CD4-positive, alpha-beta T cell treated with Interleukin-17A for 1 hour (primary cell): ENCODE measurements around the gene FLCN.
"Not testable (repeated sequence)": the region's sequence is repeated elsewhere in the genome, so short reads cannot be mapped to it uniquely, and the experiment has no call there.

Experiments
- DNase-seq: peaks from one replicate; pipeline ENCODE4 v3.0.0-alpha.2; 2020

The FLCN gene

DNA sequence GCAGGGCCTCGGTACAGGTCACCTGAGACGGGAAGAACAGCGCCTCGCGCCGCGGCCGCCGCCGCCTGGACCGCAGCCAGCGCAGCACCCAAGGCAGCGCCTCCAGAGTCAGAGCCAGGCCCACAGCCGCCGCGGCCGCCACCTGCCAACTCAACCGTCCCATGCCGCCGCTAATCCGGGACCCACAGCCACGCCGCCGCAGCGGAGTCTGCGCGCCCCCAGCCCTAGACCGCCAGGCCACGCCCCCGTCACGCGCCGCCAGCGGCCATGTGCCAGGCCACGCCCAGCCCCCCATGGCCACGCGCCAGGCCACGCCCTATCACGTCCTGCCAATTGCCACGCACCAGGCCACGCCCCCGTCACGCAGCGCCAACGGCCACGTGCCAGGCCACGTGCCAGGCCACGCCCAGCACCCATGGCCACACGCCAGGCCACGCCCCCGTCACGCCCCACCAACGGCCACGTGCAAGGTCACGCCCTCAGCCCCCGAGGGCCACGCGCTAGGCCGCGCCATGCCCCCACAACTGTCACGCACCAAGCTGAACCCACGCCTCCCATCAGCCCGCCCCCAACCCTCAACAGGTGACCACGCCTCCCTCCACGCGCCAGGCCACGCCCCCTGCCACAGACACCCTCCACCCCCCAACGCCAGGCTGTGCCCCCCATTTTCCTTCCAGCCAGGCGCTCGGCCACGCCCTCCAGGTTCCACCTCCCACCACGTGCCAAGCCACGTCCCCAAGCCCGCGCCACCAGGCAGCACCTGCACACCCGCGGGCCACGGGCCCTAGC, 30.6 kb downstream of the FLCN start, which contains the start of gene PLD6:
Gene PLD6, minus strand, starts transcription at position 210 of the 789 bp plus-strand sequence. Its CDS starts 47 bp downstream, at position 163.
- peak; percentile 93 for DNase-seq

GRCh38 chr17:17205368-17206123, 31.4 kb downstream of the FLCN start:
- DNase-seq, result peak; percentile 52

DNA sequence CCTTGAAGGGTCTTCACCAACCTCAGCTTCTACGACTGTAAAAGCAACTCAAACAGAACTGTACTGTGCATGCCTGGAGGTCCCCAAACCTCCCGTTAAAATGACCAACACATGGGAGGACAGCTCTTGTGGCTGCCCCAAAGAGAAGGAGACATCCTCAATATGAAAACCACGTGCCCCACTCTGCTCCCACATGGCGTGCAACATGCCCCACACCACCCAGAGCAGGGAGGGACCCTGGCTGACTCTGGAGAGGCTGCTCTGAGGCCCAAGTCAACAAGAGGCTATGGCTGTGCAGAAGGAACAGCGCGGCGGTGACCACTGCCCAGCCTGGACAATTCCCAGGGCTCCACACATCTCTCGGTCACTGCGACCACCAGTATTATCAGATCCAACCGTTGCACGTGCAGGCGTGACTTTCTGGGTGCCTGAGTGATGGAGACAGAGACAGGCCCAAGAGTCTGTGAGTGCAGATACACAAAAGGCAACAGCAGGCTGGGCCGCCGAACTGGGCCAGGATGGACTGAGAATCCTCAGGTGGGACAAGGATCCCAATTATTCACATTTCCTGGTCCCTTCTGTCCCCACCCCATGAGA, 32.2 kb downstream of the FLCN start:
- no peak for DNase-seq

GRCh38 chr17:17204041-17204591, 32.9 kb downstream of the FLCN start:
- no peak for DNase-seq

- DNase-seq, result no peak
Measured at GRCh38 chr17:17203173-17203730, 33.7 kb downstream of the FLCN start.

GRCh38 chr17:17201907-17202306, 35.1 kb downstream of the FLCN start:
- DNase-seq, result no peak

DNA sequence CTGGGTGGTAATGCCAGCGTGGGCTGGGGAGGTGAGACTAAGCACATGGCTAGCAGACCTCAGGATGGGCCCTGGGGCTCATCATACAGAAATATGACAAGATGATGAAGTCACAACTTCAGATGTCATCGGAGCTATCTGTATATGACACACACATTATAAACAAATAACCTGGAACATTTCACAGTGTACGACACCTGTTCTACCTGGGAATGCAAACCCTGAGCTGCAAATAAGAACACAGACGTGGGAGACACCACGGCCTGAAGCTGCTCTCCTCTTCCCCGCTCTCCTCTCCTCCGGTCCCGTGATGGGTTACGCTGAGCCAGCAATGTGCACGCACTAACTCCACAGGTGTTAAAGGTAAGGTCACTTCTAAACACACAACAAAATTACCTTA, 35.7 kb downstream of the FLCN start:
- no peak for DNase-seq

DNA sequence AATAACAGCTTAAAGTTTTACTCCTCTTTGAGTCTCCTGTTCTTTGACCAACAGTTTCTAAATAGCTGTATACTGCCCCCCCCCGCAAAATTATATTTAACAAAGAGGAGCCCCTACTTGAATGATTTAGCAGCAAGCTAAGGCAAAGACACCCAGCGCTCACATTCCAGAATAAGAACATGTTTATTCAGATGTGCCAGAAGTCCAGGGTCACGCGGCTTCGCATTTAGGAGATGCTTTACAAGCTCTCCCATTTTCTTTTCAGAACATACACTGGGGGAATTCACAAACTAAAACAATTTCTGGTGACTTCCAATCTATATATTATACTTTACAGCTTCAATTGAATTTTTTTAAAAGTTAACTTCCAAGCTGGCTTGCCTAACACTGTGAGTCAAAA, 36.1 kb downstream of the FLCN start:
- no peak for DNase-seq

DNA sequence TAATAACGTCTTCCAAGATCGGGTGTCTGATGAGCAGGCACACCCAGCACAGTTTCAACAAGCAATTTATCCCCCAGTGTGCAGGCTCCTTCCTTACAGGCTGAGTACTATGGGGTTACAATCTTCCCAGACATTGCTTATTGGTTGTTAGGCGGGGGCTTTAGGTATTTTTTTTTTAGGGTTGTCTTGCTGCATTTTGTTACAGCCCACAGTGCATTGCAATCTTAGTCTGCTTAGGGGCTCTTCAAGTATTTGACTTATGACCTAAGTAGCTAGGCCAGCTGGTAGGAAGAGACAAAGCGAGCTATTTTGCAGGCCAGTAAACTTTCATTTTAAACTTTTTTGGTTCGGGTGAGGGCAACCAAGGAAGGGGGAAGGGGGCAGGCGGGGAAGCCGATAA, 36.7 kb downstream of the FLCN start:
- DNase-seq, result no peak

DNA sequence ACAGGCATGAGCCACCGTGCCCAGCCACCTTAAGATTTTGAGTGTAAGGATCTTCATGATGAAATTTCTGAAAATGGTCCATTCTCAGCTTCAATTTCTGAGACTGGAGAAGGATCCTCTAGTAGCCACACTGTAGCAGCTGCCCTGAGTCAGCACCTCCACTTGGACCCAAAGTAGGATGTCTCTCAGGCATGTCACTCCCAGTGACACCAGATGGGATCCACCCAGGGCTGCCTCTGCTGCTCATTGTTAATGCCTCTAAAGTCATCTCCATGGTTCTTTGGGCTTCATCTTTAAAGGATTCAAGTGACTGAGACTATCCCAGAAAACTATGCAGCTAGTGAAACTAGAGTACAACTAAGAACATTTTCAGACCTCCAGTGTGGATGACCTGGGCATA, 38.7 kb downstream of the FLCN start:
- DNase-seq, result no peak

GRCh38 chr17:17196776-17197175, 40.2 kb downstream of the FLCN start:
- no peak for DNase-seq

DNA sequence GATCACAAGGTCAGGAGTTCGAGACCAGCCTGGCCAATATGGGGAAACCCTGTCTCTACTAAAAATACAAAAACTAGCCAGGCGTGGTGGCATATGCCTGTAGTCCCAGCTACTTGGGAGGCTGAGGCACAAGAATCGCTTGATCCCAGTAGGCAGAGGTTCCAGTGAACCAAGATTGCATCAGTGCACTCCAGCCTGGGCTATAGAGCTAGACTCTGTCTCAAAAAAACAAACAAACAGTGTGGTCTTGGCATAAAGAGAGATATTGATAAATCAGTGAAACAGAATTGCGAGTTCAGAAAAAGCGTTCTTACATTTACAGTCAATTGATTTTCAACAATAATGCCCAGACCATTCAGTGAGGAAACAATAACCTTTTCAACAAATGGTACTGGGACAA, 41.5 kb downstream of the FLCN start:
- DNase-seq, result not testable (repeated sequence)

GRCh38 chr17:17191961-17192381, 45.0 kb downstream of the FLCN start:
- DNase-seq, result no peak

GRCh38 chr17:17191346-17191792, 45.6 kb downstream of the FLCN start:
- DNase-seq, result no peak

DNA sequence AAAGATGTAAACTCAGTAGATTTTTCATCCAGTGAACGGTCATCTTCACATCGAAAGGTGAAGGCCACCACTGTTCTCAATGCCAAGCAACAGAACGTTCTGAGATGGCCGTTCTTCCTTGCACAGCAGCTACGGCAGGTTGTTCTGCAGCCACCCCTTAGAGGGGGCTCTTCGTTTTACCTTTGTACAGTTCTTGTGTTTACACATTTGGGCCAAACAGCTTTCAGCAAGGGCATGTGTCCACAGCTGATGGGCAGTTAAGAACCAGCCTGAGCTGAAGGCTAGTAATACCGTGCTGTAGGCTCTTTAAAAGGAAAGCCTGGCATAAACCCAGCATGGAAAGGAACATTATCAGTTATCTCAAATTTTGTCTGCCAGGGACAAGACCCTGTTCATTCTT, 46.8 kb downstream of the FLCN start:
- DNase-seq, result no peak

- DNase-seq, result no peak
Measured at GRCh38 chr17:17189559-17189958, 47.4 kb downstream of the FLCN start.

- DNase-seq, result no peak
Measured at GRCh38 chr17:17188586-17188985, 48.4 kb downstream of the FLCN start.

- no peak for DNase-seq
Measured at GRCh38 chr17:17186551-17187505, 50.1 kb downstream of the FLCN start.

GRCh38 chr17:17186051-17186450, 50.9 kb downstream of the FLCN start:
- DNase-seq, result no peak

DNA sequence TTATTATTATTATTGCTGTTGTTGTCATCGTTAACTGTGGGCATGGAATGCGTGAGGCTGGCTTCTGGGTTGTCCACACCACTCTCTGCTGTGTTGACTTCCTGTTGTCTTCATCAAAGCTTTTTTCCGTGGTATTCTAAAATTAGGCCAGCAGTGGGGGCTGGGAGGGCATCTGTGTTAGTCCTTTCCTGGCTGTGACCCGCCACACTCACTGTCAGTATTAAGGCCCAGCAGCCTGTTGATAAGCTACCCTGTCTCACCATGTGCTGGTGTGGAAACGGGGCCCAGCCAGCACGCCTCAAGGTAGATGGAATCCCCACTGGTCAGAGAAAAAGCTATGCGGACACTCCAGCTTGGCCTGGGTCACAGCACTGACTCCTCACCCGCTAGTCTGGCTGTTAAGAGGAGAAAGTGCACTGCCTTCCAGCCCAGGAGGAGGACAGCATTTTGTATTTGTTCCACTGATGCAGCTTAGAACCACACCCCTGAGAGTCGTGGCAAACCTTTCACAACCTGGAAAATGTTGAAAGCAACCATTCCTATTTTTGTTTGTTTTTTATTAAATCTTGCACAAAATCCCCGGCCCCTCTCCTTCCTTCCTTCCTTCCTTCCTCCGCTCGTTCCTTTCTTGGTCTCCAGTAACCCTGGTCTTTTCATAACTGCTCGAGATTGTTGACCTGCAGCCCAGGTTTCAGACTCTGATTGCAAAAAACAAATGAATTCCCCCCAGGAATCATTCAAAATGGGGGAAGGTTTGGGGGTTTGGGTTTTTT, 51.8 kb downstream of the FLCN start:
- not testable (repeated sequence) for DNase-seq

- no peak for DNase-seq
Measured at GRCh38 chr17:17183744-17184143, 53.2 kb downstream of the FLCN start.
